CD4-positive, alpha-beta T cell treated with Interleukin-17A for 1 hour (primary cell): ENCODE data around the gene TNK1.

Experiments used
- DNase-seq: peaks from one replicate; pipeline ENCODE4 v3.0.0-alpha.2; 2020

The TNK1 gene

DNA sequence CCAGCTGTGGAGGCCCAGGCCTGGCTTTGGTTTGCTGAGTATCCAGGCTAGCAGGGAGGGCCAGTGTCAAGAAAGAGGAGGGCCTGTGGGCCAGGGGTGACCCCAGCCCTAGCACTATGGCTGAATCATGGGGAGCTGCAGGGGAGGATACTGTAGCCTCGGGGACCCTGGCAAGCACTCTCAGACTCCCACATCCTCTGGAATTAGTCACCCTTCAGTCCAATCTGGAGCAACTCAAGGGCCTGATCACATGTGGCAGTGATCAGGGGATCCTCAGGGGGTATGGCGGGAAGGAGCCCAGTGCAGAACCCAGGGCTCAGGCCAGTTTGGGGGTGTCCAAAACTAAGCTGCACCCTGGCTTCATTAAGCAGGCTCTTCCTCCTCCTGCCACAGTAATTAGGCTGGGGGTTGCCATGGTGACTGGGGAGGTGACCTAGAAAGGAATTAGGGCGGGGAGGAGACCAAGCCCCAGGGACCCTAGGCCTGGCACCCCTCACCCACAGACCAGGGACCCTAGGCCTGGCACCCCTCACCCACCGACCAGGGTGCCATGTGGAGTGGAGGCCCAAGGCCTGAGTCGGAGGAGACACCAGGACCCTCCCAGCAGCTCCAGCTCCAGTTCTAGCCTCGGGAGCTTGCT lies 32.6 kb downstream of the TNK1 start:
- no peak for DNase-seq

DNA sequence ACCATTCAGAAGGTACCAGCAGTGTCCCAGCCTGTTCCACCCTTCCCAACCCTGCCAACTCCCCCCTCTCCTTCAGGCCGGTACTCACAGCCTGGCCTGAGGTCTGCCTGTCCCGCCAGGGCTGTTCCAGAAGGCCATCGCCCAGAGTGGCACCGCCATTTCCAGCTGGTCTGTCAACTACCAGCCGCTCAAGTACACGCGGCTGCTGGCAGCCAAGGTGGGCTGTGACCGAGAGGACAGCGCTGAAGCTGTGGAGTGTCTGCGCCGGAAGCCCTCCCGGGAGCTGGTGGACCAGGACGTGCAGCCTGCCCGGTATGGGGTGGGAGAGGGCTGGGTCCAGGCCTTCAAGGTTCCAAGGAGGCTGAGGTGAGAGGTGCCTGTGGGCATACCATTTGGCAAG lies 33.9 kb downstream of the TNK1 start:
- DNase-seq: no peak

DNA sequence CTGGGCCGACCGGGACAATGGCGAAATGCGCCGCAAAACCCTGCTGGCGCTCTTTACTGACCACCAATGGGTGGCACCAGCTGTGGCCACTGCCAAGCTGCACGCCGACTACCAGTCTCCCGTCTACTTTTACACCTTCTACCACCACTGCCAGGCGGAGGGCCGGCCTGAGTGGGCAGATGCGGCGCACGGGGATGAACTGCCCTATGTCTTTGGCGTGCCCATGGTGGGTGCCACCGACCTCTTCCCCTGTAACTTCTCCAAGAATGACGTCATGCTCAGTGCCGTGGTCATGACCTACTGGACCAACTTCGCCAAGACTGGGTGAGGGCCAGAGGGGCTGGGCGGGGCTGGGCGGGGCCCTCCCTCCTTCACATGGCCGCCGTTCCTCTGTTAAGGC lies 34.9 kb downstream of the TNK1 start:
- DNase-seq: no peak

DNA sequence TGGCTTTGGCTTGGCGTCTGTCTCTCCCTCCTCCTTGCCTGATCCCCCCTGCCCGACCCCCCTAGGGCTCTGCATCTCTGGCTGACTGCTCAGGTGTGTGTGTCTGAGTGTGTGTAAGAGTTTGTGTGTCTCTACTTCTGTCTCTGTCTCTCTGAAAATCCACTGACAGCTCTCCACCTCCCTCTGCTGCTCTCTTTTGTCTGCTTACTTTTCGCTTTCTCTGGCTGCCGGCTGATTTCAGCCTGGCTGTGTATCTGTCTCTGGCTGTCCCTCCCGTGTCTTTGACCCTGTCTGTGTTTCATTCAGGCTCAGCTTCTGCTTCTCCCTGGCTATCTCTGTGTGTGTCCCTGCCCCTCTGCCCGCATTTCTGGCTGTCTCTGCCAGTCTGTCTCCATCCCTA lies 35.4 kb downstream of the TNK1 start:
- no peak for DNase-seq

DNA sequence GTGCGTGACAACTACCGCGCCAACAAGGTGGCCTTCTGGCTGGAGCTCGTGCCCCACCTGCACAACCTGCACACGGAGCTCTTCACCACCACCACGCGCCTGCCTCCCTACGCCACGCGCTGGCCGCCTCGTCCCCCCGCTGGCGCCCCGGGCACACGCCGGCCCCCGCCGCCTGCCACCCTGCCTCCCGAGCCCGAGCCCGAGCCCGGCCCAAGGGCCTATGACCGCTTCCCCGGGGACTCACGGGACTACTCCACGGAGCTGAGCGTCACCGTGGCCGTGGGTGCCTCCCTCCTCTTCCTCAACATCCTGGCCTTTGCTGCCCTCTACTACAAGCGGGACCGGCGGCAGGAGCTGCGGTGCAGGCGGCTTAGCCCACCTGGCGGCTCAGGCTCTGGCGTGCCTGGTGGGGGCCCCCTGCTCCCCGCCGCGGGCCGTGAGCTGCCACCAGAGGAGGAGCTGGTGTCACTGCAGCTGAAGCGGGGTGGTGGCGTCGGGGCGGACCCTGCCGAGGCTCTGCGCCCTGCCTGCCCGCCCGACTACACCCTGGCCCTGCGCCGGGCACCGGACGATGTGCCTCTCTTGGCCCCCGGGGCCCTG lies 36.3 kb downstream of the TNK1 start:
- no peak for DNase-seq

DNA sequence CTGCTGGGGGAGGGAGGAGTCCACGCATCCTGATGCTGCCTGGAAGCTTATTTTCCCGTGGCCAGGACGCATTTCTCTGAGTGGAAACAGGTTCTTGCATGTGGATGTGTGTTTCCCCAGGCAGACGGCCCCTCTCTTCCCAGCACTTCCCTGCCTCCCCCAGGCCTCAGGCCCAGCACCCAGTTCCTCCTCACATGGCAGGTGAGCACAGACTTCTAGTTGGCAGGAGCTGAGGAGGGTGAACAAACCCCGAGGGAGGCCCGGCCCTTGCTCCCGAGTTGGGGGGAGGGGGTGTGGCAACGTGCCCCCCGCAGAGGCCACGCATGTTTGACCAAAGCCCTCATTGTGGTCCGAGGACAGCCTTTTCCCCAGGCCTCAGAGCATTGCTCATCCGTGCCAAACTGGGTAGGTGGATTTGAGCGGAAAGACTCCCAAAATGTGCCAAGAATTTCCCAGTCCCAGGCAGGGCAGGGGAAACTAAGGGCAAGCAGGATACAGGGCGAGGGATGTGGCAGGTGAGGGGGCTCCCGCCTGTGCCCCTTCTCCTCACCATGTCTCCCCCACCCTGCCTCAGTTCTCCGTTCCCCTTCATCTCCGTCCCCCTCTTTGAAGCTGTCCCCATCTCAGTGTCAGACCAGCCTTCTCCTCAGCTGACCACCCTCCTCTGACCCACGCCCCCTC lies 37.7 kb downstream of the TNK1 start:
- no peak for DNase-seq

DNA sequence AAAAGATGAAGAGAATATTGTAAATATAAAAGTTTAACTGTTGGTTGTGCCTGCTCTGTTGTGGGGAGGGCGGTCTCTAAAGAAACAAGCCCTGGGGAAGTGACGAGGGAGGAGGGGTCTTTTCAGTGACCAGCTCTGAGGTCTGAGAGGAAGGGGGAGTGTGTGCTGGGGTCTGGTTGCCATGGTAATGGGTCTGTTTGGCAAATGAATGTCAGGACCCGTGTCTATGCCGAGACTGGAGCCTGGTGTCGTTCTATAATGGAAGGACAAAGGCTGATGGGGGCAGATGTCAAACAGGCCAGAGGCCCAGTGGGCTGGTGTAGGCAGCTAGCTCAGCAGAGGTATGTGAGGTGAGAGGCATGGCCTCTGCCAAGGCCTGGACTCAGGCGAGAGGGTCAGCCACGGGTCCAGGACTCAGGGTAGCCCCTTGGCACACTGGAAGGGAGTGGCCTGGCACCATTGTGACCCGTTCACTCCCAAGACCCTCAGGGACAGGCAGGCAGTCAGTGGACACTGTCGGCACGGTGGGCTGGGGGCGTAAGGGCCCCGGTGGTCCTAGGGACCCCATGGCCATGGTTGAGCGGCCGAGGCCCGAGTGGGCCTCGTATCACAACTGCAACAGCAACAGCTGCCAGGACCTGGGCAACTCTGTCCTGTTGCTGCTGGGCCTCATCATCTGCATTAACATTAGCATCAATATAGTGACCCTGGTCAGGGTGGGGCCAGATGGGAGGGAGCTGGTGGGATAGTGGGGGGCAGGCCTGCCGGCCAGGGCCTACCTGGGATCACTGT lies 39.1 kb downstream of the TNK1 start, which contains the start of gene SPEM1:
Gene SPEM1, plus strand, starts transcription at position 506 of the 792 bp plus-strand sequence. Its CDS starts 61 bp downstream, at position 567.
- DNase-seq: no peak

DNA sequence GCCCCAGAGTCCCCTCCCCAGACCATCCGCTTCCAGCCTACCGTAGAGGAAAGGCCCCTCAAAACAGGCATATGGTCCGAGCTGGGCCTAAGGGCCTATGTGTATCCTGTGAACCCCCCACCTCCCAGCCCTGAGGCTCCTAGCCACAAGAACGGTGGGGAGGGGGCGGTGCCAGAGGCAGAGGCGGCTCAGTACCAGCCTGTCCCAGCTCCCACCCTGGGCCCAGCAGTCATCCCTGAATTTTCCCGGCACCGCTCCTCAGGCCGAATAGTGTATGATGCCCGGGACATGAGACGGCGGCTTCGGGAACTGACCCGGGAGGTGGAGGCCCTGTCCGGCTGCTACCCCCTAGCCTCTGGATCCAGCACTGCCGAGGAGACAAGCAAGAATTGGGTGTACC lies 40.3 kb downstream of the TNK1 start:
- no peak for DNase-seq

DNA sequence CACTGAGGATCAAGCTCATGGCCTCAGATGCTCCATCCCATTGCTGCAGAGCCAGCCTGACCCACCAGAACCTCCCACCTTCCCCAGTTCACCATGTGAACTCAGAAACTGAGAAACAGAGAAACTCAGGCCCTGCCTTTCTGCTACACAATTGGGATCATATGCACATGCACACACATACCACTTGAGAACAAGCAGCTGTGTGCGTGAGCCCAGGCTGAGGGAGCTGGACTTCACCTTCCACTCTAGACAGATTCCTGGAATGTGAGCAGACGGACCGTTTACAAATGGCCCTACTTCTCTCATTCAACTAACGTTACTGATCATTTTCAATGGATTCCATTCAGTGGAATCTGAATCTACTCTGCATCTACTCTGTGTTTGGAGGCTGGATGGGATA lies 42.8 kb downstream of the TNK1 start:
- no peak for DNase-seq

DNA sequence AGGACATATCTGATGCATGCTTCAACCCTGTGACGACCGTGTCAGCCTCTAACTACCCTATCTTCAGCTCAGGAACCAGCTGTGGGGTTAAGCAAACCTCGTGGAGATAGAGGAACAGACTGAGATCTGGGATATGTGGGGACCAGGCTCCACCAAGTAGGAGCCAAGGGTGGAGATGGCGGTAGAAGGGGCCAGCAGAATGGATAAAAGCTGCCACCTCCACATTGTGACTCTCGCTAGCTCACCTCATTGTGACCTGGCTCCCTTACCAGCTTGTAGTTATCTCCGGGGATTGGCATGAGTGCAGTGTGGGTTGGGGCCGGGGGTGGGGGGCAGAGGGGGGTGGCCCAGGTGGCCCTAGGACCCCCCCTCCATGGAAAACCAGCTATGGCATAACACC lies 44.4 kb downstream of the TNK1 start, which contains the start of gene SPEM2:
Gene SPEM2, plus strand, starts transcription at position 301 of the 400 bp plus-strand sequence. Its CDS starts 73 bp downstream, at position 374.
- DNase-seq: no peak

DNA sequence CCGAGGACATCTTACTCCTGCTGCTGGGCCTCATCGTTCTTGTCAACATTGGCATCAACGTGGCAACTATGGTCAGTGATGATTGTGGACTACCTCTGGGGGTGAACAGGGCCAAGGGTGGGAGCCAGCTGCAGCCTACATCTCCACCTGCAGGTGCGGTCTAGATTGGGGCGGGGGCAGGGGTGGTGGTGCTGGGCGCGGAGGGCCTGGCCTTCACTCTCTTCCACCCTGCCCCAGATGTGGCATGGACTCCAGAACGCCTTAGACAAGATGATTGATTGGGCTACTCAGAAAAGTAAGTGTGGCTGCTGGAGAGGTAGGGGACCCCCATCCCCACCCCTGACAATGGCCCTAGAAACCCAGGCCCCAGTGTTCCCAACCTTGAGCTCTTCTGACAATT lies 44.9 kb downstream of the TNK1 start:
- DNase-seq: no peak

DNA sequence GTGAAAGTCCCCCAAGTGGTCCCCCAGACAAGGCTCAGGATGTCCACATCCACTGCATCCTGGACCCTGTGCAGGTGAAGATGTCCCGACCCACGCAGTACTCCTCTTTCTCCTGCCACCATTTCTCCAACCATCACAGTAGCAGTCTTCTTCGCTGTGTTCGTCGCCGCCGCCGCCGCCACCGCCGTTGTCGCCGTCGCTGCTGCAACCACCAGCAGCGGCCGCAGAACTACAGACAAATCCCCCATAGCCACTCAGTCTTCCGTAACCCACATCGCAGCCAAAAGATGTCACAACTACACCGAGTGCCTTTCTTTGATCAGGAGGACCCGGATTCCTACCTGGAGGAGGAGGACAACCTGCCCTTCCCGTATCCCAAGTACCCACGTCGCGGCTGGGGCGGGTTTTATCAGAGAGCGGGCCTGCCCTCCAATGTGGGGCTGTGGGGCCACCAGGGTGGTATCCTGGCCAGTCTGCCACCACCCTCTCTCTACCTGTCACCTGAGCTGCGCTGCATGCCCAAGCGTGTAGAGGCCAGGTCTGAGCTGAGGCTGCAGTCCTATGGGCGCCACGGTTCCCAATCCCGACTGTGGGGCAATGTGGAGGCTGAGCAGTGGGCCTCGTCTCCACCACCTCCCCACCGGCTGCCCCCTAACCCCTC lies 45.4 kb downstream of the TNK1 start:
- DNase-seq: no peak

DNA sequence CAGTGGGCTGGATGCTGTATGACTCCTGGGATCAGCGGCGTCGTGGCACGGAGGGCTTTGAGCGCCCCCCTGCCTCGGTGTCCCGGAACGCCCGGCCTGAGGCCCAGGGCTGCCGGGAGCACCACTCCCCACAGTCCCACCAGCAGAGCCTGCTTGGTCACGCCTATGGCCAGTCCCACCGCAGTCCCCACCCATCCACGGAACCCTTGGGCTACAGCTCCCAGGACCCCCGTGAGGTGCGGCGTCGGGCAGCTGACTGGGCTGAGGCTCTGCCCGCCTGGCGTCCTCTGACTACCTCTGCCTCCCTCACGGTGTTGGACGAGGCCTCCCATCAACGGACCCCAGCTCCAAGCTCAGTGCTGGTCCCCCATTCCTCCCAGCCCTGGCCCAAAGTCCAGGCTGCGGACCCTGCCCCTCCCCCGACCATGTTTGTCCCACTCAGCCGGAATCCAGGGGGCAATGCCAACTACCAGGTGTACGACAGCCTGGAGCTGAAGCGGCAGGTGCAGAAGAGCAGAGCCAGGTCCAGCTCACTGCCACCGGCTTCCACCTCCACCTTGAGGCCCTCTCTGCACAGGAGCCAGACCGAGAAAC lies 46.1 kb downstream of the TNK1 start:
- DNase-seq: no peak

DNA sequence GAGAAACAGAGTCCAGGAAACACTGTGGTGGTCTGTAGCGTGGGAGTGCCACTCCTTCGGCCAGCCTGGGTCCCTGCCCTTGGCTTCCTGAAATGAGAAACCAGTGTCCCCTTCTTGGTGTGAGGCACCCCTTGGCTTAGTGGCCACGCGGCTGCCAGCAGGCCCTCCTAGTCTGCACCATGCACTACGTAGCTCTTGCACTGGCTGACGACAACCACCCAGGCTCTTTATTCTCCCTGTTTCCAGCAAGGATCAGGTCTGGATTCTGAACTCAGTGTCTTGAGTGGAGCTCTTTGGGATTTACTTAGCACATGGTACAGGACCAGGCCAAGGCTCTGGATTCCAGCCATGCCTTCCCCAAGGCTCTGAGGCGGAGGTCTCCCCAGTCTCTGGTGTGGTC lies 46.7 kb downstream of the TNK1 start:
- no peak for DNase-seq

DNA sequence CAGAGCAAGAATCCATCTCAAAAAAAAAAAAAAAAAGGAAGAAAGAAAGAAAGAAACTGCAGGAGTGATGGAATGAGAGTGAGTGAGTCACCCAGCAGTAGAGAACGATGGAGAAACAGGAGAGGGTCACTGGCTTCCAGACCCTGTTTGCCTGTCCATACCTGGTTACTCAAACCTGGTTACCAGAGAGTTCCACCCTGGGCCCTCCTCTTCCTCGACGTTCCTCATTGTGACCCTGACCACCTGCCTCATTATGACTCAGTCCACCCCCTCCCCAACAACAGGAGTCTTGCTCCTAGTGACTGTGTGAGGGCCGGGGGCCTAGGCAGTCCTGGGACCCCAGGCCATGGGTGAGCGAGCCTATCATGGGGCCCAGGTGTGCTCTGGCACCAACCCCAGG lies 47.7 kb downstream of the TNK1 start, which contains the start of gene SPEM3:
Gene SPEM3, plus strand, starts transcription at position 301 of the 400 bp plus-strand sequence. Its CDS starts 46 bp downstream, at position 347.
- DNase-seq: no peak

DNA sequence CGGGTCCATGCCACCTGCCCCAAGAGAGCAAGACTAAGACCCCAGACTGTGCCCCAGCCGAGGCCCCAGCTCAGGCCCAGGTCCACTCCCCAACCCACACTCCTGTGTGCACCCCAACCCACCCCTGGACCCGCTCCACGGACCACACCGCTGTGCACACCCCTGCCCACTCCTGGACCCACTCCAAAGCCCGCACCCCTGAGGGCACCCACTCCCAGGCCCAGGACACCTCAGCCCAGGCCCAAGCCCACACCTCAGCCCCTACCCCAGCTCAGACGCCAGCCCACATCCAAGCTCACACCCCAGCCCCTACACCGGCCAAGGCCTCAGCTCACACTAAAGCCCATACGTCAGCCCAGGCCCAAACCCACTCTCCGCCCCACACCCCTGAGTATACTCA lies 48.8 kb downstream of the TNK1 start:
- no peak for DNase-seq

DNA sequence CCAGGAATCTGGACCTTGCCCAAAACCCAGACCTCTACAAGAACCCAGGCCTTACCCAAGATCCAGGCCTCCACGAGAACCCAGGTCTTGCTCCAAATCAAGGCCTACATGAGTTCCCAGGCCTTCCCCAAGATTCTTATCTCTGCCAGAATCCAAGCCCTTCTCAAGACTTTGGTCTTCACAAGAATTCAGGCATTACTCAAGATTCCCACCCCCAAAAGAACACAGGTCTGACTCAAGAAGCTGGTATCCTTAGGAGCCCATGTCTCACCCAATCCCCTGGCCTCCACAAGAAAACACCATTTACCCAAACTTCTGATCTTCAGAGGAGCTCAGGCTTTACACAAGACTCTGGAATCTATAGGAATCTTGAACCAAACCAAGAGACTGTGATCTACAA lies 50.3 kb downstream of the TNK1 start:
- no peak for DNase-seq

DNA sequence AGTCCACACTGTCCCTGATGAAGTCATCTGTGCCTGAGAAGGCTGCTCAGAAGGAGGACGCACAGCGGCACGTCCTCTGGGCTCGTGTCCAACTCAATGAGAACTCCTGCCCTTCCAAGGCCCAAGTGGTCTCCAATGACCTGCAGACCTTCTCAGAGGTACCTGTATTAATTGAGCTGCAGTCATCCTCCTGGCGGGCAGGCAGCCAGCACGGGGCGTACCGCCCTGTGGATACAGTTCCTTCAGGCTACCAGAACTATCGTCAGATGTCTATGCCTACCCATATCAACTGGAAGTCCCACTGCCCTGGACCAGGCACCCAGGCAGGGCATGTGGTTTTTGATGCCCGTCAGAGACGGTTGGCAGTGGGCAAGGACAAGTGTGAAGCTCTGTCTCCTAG lies 51.4 kb downstream of the TNK1 start:
- no peak for DNase-seq

DNA sequence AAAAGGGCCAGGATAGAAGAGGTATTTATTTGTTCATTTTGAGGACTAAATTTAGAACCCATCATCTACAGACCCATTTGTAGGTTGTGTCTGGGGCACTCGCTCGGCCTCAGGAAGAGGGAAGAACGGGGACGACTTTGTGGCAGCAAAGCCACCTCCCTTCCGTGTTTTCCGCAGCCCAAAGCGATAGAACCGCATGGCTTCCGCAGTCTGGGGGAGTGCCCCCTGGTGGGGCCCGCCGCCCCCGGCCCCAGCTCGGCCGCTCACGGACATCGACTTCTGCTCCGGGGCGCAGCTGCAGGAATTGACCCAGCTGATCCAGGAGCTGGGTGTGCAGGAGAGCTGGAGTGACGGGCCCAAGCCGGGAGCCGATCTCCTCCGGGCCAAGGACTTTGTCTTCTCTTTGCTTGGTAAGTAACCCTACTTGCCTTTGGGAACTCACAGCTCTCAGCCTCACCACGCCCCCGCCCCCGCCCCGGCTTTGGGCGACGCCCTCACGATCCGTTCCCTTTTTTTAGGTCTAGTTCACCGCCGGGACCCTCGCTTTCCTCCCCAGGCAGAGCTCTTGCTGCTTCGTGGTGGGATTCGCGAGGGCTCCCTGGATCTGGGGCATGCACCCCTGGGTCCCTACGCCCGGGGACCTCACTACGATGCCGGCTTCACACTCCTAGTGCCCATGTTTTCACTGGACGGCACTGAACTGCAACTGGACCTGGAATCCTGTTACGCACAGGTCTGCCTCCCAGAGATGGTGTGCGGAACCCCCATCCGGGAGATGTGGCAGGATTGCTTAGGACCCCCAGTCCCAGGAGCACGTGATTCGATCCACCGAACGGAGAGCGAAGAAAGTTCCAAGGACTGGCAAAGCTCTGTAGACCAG lies 55.0 kb downstream of the TNK1 start:
- DNase-seq: peak; percentile 61

DNA sequence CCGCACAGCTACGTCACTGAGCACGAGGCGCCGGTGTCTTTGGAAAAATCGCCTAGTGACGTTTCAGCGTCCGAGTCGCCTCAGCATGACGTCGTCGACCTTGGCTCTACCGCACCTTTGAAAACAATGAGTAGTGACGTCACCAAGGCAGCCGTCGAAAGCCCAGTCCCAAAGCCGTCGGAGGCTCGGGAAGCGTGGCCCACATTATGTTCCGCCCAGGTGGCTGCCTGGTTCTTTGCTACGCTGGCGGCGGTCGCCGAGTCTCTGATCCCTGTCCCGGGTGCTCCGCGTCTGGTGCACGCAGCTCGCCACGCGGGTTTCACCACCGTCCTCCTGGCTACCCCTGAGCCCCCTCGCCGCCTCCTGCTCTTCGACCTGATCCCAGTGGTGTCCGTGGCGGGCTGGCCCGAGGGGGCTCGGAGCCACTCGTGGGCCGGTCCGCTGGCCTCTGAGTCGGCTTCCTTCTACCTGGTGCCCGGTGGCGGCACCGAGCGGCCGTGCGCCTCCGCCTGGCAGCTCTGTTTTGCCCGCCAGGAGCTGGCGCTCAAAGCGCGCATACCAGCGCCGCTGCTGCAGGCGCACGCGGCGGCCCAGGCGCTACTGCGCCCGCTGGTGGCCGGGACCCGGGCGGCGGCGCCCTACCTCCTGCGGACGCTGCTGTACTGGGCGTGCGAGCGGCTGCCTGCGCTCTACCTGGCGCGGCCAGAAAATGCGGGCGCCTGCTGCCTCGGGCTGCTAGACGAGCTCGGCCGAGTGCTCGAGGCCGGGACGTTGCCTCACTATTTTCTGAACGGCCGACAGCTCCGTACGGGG lies 55.9 kb downstream of the TNK1 start:
- DNase-seq: peak; percentile 83
